Fibroblast of pulmonary artery (primary cell): ENCODE data around the gene KRT79.

Source experiments
- DNase-seq: peaks from one replicate; pipeline ENCODE4 v3.0.0-alpha.2; 2010; ENCODE audit warnings: low read depth
- H3K4me3 ChIP-seq: replicated peaks from 2 replicates; pipeline ENCODE4 v1.5.1; 2011; ENCODE audit warnings: low read depth, mild to moderate bottlenecking, control low read depth, low read length, moderate library complexity
- CTCF ChIP-seq: IDR thresholded peaks from 2 replicates; pipeline ENCODE4 v1.5.1; 2011; ENCODE audit warnings: mild to moderate bottlenecking, control low read depth, low read length, inconsistent platforms; ENCODE audit errors: missing control alignments

Gene KRT79

GRCh38 chr12:52818388-52818787 is 15.7 kb downstream of the KRT79 start:
- no peak for DNase-seq
- TF ChIP-seq CTCF = no peak
- H3K4me3 ChIP-seq = no peak overlapping the region

GRCh38 chr12:52817699-52818238 is 16.3 kb downstream of the KRT79 start:
- H3K4me3 ChIP-seq = no peak overlapping the region
- TF ChIP-seq CTCF = no peak
- no peak for DNase-seq

GRCh38 chr12:52817003-52817698 is 17.0 kb downstream of the KRT79 start:
- H3K4me3 ChIP-seq = no peak overlapping the region
- no peak for DNase-seq
- TF ChIP-seq CTCF = no peak

GRCh38 chr12:52815676-52816588 is 18.2 kb downstream of the KRT79 start:
- DNase-seq = no peak
- no peak overlapping the region for H3K4me3 ChIP-seq
- no peak for TF ChIP-seq CTCF

- no peak overlapping the region for H3K4me3 ChIP-seq
- DNase-seq = no peak
- TF ChIP-seq CTCF = no peak
Measured at GRCh38 chr12:52815161-52815560, 18.9 kb downstream of the KRT79 start.

GRCh38 chr12:52814710-52815155 is 19.4 kb downstream of the KRT79 start:
- DNase-seq = no peak
- H3K4me3 ChIP-seq = no peak overlapping the region
- no peak for TF ChIP-seq CTCF
